Posterior cingulate gyrus (tissue), 11 donors: ENCODE data around the gene OR2A12.
"Not testable (repeated sequence)": the region's sequence is repeated elsewhere in the genome, so short reads cannot be mapped to it uniquely, and the experiment has no call there.

ENCODE experiments used
- DNase-seq, 10 donors: peaks; one replicate each; pipeline versions ENCODE4 v3.0.0 to v3.0.0-alpha.2; 2020 to 2021; ENCODE audit warnings: mixed read lengths in 3 of 10
- intact Hi-C: fragments of 100-400 bp; cut with DNase I; formaldehyde crosslinking; loops from one replicate; pipeline ENCODE4 v1.15.1; 2023

Gene OR2A12, protein sequence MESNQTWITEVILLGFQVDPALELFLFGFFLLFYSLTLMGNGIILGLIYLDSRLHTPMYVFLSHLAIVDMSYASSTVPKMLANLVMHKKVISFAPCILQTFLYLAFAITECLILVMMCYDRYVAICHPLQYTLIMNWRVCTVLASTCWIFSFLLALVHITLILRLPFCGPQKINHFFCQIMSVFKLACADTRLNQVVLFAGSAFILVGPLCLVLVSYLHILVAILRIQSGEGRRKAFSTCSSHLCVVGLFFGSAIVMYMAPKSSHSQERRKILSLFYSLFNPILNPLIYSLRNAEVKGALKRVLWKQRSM

DNA sequence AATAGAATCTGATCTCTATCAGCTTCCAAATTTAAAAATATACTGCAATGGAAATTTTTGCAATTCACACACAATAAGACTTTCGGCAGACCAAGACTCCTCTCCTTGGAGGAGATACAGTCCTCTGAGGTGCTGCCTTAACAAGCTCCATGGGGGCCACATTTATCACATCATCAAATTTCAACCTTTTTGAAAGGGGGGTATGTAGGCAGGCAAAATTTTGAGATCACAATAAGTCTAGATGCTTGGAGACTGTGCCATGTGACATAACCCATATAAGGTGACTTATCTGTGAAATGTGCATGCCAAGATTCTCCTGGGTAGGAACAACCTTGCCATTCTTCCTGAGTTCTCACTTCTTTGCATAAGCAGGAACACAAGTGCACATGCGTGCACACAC is at the start of gene OR2A12:
Gene OR2A12 (plus strand): TSS at position 301 of the 400 bp plus-strand sequence. CDS start 8,830 bp downstream, outside the sequence.
- intact Hi-C loops, result no loop called here

DNA sequence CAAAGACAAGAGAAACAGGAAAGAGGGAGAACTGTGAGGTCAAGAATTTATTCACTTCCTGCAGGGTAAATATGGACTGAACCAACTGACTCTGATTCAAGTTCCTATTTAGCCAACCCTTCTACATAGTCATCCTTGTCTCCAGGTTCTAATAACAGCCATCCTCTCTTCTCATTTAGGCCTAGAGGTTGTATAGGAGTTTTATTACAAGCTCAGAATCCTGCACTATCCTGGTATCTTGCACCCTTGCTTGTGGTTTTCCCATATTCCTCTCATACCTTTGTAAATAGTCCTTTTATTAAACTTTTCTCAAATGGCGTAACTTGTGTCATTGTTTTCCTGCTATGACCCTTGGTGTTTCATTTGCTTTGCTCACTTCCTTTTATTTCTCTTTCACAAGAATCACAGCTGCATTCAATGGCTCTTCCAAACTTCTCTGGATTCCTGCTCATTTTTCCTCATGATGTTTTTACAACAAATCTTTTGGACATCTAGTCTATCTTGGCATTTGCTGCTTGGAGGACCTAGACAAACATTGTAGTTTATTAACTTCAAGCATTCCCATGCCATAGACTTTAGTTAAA is 49.7 kb upstream of the OR2A12 start:
- no peak for DNase-seq
- intact Hi-C loops, result no loop called here

More for the DNA sequence above, at the start of gene OR2A12:
- no peak for DNase-seq

DNA sequence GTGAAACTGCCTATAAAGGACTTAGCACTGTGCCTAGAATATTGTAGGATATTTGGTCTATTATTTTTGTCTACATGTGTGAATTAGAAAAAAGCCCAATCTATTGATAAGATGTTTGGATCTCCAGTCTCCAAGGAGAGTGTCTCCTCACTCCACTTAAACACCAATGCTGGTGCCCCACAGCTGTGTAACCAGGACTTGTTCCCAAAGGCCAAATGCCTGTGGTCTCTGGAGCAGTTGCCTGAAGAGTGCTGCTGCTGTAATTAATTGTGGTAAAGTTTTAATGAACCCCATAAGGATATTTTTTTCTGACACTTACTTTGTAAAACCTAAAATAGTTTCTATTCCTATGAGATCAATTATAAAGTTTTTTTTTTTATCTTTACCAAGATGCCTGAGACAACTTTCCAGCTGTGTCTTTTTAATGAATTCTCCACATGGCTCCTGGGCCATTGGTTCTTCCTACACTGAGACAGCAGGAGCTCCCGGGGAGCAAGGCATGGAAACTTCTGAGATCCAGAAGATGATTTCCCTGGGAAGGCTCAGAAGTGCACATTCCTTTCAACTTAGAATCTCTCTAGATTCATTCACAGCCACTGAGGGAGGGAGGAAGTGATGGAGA is 48.6 kb upstream of the OR2A12 start:
- DNase-seq, result no peak

DNA sequence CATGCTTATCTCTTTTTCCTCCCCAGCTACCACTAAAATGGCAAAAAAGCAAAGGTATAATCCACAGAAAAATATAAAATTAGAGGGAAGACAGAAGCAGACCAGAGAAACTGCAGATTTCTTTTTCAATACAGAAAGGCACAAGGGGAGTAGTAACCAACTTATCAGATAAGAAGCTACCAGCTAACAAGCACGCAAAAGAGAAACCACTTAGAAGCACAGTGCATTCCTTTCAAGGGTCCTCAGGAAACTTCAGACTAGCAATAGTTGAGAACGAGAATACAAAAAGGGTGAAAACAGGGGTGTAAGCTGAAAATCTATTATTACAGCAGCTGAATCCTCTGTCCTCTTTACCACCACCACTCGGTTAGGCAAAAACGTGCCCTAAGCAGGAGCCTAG is 47.2 kb upstream of the OR2A12 start:
- DNase-seq, result no peak
- intact Hi-C loops, result no loop called here

More for the DNA sequence above, 48.6 kb upstream of the OR2A12 start:
- intact Hi-C loops, result no loop called here

DNA sequence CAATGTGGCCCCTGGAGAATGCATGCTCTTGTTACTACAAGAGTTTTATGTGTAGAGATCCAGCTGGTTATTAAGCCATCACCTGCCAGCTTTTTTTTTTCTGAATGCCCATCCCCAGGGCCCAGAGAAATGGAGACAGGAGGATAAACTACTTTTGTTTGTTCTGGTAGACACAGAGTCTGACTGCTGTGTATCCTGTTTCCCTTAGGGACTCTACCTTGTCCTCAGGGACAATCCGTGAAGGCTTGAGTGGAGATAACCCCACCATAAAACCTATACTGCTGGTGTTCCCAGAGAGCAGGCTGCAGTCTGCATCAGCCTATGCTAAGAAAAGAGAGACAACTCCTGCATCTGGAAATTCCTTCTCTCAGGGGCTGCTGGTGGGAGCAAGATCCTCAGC is 37.4 kb upstream of the OR2A12 start, which contains the start of gene OR2A5:
Gene OR2A5 (plus strand): TSS at position 301 of the 400 bp plus-strand sequence. CDS start 1,454 bp downstream, outside the sequence.
- no peak for DNase-seq
- intact Hi-C loops, result no loop called here

DNA sequence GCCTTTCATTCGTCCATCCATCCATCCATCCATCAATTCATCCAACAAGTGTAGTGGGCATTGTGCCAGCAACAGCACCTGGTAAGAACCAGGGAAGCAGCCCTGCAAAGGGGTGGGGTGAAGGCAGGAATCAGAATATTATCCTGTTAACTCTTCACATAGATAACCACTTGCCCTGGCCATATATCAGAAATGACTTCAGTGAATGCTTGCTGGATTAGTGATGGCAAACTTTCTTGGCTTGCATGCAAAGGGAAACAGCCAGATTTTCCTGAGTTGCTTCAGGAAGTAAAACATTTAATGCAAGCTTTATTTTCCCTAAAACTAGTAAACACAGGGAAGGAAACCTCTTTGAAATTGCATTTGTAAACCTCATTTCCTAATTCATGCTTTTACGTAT is 36.6 kb upstream of the OR2A12 start:
- intact Hi-C loops, result no loop called here
- DNase-seq, result no peak

DNA sequence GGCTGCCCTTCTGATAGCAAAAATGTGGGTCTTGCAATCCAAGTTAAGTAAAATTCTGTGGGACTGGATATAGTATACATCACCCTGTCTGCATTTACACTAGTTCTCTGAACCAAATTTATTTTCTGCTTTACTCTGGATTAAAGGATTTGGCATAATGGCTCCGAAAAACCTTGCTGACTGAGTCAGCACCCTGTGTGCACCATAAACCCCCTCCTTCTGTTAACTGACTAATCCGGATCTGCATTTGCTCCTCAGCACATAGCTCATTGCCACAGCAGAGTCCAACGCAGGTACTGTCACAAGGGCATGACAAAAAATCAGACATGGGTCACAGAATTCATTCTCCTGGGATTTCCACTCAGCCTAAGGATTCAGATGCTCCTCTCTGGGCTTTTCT is 36.0 kb upstream of the OR2A12 start:
- intact Hi-C loops, result no loop called here
- DNase-seq, result no peak

DNA sequence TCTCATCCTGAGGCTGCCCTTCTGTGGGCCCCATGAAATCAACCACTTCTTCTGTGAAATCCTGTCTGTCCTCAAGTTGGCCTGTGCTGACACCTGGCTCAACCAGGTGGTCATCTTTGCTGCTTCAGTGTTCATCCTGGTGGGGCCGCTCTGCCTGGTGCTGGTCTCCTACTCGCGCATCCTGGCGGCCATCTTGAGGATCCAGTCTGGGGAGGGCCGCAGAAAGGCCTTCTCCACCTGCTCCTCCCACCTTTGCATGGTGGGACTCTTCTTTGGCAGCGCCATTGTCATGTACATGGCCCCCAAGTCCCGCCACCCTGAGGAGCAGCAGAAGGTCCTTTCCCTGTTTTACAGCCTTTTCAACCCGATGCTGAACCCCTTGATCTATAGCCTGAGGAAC is 35.2 kb upstream of the OR2A12 start:
- intact Hi-C loops, result not testable (repeated sequence)
- peak in 1 of 10 donors; percentile 74 for DNase-seq

DNA sequence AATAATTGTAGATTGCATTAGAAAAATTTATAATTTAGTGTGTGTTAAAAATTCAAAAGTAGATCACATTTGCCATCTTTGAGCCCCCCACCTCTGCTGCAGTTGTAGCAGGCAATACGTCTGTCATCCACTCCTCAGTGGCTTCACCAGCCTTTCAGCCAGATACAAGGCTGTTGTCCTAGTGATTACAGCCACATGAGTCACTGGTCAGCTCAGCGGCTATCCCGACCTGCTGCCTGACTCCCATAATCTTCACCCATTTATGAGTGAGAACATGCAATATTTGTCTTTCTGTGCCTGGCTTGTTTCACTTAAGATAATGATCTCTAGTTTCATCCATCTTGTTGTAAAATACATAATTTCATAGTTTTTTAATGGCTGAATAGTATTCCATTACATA is 28.1 kb upstream of the OR2A12 start:
- intact Hi-C loops, result no loop called here
- no peak for DNase-seq

DNA sequence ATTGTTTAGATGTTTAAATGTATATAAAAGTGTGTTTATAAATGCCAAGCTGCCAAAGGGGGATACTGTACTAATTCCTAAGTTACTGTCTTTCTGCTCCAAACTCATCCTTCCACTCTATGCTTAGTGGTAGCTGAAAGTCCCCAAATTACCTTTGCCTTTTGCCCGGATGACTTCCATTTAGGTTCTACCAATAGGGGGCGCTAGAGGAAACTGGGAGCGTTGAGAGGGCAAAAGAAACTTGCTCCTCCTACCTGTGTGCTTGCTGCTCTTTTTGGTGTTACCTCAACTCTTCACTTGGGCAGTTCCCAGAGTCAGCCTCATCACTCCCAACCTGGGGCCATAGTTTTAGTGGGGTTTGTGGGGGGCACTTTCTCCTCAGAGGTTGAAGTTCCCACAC is 22.4 kb upstream of the OR2A12 start:
- intact Hi-C loops, result no loop called here
- no peak for DNase-seq

DNA sequence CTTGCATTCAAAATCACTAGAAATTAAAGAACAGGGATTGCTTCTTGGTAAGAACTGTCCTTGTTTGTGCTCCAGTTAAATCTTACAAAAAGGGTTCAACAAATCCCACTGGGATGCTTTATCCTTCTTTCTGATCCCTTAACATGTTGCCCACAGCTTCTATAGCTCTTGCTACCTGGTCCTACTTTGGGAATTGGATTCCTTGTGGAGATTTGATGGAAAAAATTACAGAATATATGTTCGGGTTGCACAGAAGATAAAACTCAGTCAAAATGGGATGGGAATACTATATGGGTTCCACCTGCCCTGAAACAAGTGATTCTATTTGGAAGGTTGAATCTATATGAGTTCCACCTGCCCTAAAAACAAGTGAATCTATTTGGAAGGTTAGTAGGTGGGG is 16.6 kb upstream of the OR2A12 start, which contains the start of gene OR2A25:
Gene OR2A25 (plus strand): TSS at position 301 of the 400 bp plus-strand sequence. CDS start 4,409 bp downstream, outside the sequence.
- intact Hi-C loops, result no loop called here
- no peak for DNase-seq

DNA sequence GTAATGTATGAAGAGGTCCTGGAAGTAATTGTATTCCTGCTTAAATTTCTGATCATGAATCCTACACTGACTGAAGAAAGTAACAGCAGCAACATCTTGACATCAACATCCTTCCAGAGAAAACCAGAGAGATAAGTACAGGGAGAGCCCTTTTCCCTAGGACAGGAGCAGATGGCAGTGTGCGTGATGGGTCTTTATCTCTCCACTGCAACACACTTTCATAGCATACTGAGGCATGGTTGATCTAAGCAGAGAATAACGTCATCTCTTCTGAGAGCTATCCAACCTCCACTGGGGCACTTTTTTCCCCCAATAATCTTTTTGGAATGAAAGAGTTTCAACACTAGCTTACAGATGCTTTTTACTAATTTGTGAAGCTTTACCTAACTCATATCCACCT is 16.1 kb upstream of the OR2A12 start:
- DNase-seq, result no peak
- intact Hi-C loops, result no loop called here

DNA sequence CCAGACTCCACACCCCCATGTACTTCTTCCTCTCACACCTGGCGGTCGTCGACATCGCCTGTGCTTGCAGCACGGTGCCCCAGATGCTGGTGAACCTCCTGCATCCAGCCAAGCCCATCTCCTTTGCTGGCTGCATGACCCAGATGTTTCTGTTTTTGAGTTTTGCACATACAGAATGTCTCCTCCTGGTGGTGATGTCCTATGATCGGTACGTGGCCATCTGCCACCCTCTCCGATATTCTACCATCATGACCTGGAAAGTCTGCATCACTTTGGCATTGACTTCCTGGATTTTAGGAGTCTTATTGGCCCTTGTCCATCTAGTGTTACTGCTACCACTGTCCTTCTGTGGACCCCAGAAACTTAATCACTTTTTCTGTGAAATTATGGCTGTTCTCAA is 11.7 kb upstream of the OR2A12 start:
- intact Hi-C loops, result no loop called here
- DNase-seq, result no peak

DNA sequence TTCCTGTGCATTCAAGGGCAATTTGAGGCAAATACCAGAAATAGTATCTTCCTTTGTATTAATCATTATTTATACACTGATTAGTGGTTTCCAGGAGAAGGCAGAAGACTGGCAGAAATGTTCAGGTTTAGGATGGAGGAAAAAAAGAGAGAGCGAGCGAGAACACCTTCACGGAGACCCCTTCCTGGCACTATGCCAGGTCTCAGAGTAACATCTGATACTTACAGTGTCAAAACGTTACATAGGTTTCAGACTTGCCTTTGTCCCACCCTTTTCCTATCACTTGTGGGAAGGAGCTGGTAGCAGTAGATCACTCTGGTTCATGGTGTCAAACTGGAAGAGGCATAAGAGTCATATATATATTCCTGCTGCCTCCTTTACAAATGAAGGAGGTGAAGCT is 652 bp downstream of the OR2A12 start:
- intact Hi-C loops, result no loop called here
- no peak for DNase-seq

DNA sequence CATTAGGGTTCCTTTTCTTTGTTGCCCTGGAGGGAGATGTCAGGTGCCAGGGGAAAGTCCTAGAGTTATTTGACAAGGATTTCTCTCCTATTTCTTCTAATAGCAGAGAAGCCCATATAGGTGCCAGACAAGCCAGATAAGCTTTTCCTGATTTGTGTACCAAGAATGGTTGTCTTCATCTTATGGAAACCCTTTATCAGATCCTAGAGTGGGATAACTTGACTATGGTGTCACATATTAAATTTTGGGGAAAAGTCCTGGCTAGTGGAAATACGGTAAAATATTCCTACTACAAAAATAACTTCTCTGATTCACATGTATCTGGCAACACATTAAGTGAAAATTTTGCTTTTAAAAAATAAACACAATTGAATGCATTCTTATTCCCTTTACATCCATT is 1.2 kb downstream of the OR2A12 start:
- intact Hi-C loops, result no loop called here
- no peak for DNase-seq

DNA sequence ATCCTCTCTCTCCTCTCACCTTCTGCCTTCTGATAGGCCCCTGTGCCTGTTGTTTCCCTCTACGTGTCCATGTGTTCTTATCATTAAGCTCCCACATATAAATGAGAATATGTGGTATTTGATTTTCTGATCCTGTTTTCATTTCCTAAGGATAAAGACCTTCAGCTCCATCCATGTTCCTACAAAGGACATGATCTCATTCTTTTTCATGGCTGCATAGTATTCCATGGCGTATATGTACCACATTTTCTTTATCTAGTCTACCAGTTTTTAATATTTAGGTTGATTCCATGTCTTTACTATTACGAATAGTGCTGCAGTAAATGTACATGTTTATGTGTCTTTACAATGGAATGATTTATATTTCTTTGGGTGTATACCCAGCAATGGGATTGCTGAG is 4.6 kb downstream of the OR2A12 start:
- intact Hi-C loops, result no loop called here

DNA sequence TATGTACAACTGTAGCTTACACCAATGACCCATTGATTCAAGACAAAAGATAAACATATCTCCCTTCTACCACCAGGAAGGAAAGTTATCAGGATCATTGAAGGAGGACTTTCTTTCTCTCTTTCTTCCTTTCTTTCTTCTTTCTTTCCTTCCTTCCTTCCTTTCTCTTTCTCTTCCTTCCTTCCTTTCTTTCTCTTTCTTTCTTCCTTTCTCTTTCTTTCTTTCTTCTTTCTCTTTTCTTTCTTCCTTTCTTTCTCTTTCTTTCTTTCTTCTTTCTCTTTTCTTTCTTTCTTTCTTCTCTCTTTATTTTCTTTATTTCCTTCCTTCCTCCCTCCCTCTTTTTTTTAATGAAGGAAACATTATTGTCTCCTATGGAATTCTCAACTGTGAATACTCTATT is 12.7 kb downstream of the OR2A12 start:
- DNase-seq, result no peak
- intact Hi-C loops, result no loop called here

More for the DNA sequence above, 4.6 kb downstream of the OR2A12 start:
- DNase-seq, result no peak

DNA sequence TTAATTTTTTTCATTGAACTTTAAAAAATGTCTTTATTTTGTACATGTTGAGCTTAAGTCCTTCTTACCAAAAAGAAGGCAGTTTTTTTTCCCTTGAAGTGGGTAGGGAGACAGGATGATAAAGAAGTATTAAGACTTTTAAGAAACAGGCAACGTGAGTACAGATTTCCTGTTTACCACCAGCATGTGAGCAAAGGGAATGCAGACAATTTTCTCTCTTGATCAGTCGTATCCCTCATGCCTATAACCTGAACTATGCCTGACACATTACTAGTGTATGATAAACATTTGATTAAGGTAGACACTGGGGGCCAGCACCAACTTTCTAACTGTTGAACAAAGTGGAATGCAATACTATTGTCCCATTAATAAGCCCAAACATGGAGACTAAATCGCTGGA is 14.5 kb downstream of the OR2A12 start:
- intact Hi-C loops, result no loop called here
- DNase-seq, result no peak

DNA sequence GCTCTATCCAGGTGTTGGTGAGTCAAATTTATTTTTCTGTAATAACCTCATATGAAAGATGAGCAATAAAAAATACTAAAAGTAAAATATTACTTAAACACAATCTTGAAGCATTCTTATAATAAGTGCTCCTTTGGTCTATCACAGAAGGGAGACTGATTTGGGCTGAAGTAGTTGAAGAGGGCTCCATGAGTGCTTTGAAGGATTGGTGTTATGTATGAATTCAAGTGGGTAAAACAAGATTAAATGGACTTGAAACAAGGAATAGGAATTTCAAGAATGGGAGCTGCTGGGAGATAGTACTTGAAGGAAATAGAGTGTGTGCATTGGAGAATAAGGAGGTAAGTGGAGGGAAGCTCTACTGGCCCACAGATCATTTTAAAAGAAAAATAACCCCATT is 16.0 kb downstream of the OR2A12 start:
- intact Hi-C loops, result no loop called here

DNA sequence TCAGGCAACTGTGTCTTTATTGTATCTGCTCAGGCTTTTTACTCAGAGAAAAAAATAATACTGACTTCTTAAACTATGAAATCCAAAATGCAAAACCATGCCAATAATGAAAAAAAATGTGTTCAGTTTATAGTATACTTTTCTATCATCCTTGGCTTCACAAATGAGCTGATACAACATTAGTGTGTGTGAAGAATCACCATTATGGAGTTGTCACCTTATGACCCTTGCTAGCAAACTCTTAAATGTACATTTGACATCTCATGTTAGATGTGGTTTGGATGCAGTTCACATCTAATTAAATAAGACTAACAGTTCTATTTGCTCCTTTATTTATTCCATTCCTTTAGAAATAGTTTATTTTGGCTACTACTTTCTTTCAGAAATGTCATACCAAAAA is 19.1 kb downstream of the OR2A12 start:
- DNase-seq, result no peak
- intact Hi-C loops, result no loop called here

More for the DNA sequence above, 16.0 kb downstream of the OR2A12 start:
- DNase-seq, result no peak

DNA sequence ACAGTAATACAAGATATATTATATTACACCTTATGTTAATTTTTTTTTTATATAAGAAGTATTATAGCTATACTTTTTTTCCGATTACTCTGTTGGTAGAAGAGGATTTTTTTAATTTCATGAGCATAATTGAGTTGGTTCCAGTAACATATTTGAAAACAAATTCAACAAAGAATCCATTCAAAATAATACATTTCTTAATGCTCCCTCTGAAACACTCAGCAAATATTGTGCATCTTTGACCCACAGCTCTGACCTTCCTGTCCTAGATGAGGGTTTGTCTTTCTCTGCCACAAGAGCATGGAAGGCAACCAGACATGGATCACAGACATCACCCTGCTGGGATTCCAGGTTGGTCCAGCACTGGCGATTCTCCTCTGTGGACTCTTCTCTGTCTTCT is 23.2 kb downstream of the OR2A12 start, which contains the start of gene OR2A2:
Gene OR2A2 (plus strand): TSS at position 301 of the 400 bp plus-strand sequence. CDS start 0 bp downstream, at position 301.
- no peak for DNase-seq
- intact Hi-C loops, result no loop called here

DNA sequence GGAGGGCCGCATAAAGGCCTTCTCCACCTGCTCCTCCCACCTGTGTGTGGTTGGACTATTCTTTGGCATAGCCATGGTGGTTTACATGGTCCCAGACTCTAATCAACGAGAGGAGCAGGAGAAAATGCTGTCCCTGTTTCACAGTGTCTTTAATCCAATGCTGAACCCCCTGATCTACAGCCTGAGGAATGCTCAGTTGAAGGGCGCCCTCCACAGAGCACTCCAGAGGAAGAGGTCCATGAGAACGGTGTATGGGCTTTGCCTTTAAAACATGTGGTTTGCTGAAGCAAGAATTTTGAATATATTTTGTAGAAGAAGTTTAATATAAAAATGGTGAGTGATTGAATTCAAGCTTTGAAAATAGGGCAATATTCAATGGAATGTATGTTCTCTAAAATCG is 24.2 kb downstream of the OR2A12 start:
- intact Hi-C loops, result no loop called here
- no peak for DNase-seq
